ELF-1 (cell line): ENCODE data around the gene SYPL1.

Source experiments
- DNase-seq: peaks from one replicate; pipeline ENCODE4 v3.0.0-alpha.2; 2016; ENCODE audit warnings: low read depth, low spot score

Gene SYPL1

DNA sequence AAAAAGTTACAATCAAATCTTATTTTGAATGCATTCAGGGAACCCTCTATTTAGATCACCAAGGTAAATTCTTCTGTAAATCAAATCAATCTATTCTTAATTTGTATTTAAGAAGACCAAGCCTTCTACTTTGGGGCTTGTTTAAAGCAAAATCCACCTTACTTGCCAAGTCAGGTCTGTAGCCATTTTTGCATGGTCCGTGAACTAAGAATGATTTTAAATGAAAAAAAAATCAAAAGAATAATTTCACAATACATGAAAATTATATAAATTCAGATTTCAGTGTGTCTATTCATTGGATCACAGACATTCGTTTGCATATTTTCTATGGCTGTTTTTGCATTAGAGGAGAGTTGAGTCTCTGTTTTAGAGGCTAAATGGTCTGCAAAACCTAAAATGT is 59.4 kb downstream of the SYPL1 start:
- DNase-seq = no peak

GRCh38 chr7:106050746-106051117 is 61.4 kb downstream of the SYPL1 start:
- DNase-seq = no peak

DNA sequence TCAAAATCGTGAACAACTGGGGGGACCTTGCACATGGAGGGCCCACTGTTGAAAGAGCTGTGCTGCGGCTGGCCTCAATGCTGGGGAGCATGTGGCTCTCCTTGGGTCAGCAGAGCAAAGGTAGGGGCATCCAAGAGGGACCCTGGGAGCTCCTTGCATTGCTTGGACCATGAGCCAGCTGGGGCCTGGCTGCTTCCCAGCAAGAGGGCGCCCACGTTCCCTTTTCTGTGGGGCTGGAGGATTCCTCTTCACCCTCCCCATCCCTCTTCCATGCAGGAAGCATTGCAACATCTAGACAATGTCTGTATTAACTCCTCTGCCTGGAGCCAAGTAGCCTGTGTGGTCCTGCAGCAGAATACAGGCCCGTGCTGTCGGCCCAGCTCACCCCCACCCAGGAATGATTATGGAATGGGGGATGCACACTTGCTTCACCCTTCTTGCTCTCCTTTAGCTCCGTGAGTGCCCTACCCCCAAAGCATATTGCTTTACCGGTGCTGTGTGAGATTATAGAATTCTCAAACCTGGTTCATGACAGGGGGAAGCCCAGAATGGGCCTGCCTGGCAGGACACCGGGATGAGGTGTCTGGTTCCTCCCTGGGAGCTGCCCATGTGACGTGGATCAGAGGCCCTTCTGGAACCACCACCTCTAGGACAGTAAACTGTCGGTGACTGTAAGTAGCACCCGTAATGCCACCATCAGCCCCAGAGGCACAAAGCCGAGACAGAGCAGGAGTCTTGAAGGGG is 61.9 kb downstream of the SYPL1 start:
- DNase-seq = peak; percentile 42

GRCh38 chr7:106049139-106049752 is 62.9 kb downstream of the SYPL1 start:
- DNase-seq = no peak

DNA sequence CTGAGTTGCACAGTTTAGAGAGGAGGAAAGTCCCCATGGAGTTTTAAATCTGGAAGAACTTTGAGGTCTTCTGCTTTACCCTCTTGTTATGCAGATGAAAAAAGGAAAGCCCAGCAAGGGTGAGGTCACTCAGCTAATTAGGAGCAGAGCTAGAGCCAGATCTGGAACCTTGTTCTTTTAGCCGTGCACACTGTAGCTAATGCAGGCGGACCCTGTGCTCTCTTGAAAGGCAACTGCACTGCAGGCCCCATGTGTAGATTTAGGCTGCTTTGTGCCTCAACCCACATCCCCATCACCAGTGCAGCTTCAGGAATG is 63.4 kb downstream of the SYPL1 start:
- no peak for DNase-seq

GRCh38 chr7:106047818-106048705 is 64.0 kb downstream of the SYPL1 start:
- no peak for DNase-seq

DNA sequence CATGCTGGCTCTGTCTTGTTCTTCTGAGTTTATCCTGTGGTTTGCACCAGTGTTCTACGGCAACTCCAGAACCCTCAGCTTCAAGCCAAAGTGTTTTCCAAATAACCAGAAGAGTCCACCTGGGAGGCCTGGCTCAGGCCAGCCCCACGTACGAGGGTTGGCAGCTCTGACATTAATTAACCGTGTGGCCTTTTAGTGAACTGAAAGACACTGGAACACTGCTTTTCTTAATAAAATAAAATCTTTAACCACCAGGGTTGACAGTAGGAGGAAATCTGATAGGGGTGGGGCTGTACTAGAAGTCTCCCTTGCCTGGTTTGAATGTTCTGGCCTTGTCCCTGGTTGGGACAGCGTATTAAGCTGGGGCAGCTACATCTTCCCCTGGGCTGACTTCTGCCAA is 64.9 kb downstream of the SYPL1 start:
- no peak for DNase-seq

DNA sequence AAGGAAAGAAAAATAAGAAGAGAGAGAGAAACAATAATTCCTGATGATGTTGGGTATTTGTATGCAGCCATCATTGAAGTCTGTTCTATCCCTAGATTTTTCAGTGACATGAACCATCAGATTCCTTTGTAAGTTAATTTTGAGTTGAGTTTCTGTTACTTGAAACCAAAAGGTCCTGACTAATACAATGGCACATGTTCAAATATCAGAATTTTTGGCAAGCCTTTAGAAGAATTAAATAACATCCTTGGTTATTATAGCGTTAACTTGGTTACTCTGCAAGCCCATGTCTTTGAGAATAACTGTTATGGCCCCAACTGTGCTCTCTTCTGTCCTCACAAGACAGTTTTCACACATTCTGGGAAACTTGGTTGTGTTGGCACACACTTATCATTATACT is 66.5 kb downstream of the SYPL1 start:
- DNase-seq = no peak

DNA sequence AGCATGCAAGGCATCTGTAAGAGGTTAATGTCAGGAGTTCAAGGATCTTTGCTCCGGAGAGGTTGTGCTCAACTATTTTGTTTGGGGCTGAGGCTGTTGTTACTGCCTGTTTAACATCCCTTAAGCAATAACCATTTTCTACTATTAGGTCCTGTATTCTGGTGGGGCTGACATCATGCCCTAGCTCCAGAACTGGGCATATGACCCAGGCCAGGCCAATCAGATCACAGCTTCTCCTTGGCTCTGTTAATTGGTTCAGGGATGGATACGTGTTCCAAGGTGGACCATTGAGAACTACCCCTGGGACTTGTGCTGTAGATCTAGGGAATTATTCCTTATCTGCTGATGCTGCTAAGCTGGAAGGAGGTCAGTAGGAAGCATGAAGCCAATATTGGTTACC is 67.0 kb downstream of the SYPL1 start:
- no peak for DNase-seq

- no peak for DNase-seq
Observed at GRCh38 chr7:106042196-106042611, 69.9 kb downstream of the SYPL1 start.

GRCh38 chr7:106041140-106041717 is 70.9 kb downstream of the SYPL1 start:
- peak; percentile 82 for DNase-seq
